ENCODE measurements around the gene THTPA.

Gene THTPA

GRCh38 chr14:23545740-23546365 is 10.2 kb upstream of the THTPA start:
- no peak overlapping the region for H3K4me3 ChIP-seq (ENCODE audit: low read depth, low read length)

GRCh38 chr14:23546450-23547035 is 9.5 kb upstream of the THTPA start:
- no peak overlapping the region for H2AFZ ChIP-seq
- peaks cover 6% of the 10 kb centered on the region for H3K79me2 ChIP-seq
- no peak overlapping the region for H3K4me2 ChIP-seq (ENCODE audit: low read length)
- no peaks in the 10 kb centered on the region for H3K36me3 ChIP-seq (ENCODE audit: control insufficient read depth, insufficient read depth, low read length)
- no peaks in the 10 kb centered on the region for H3K9me3 ChIP-seq (ENCODE audit: control insufficient read depth, low read length)
- H3K4me3 ChIP-seq (ENCODE audit: low read depth, low read length): no peak overlapping the region
- no peak overlapping the region for H3K27ac ChIP-seq
- H3K4me1 ChIP-seq: peaks cover 5% of the 10 kb centered on the region
- TF ChIP-seq, protein P1, sequence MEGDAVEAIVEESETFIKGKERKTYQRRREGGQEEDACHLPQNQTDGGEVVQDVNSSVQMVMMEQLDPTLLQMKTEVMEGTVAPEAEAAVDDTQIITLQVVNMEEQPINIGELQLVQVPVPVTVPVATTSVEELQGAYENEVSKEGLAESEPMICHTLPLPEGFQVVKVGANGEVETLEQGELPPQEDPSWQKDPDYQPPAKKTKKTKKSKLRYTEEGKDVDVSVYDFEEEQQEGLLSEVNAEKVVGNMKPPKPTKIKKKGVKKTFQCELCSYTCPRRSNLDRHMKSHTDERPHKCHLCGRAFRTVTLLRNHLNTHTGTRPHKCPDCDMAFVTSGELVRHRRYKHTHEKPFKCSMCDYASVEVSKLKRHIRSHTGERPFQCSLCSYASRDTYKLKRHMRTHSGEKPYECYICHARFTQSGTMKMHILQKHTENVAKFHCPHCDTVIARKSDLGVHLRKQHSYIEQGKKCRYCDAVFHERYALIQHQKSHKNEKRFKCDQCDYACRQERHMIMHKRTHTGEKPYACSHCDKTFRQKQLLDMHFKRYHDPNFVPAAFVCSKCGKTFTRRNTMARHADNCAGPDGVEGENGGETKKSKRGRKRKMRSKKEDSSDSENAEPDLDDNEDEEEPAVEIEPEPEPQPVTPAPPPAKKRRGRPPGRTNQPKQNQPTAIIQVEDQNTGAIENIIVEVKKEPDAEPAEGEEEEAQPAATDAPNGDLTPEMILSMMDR (IDR thresholded peaks at IDR 0.05): no peak
- no peaks in the 10 kb centered on the region for H3K27me3 ChIP-seq (ENCODE audit: control insufficient read depth, insufficient read depth, low read length)
- H3K9ac ChIP-seq: no peak overlapping the region

More at GRCh38 chr14:23545740-23546365, 10.2 kb upstream of the THTPA start:
- Histone ChIP-seq H3K27me3 (ENCODE audit: control insufficient read depth, insufficient read depth, low read length) (no peaks in the 10 kb centered on the region), H3K9me3 (ENCODE audit: control insufficient read depth, low read length) (no peaks in the 10 kb centered on the region), H2AFZ (no peak overlapping the region), H3K4me2 (ENCODE audit: low read length) (no peak overlapping the region), H3K4me1 (peaks cover 5% of the 10 kb centered on the region), H3K36me3 (ENCODE audit: control insufficient read depth, insufficient read depth, low read length) (no peaks in the 10 kb centered on the region), H3K9ac (no peak overlapping the region), H3K27ac (peak overlapping the region; percentile 39), H3K79me2 (peaks cover 9% of the 10 kb centered on the region)
- TF ChIP-seq, protein P1 (IDR thresholded peaks at IDR 0.05): no peak

DNA sequence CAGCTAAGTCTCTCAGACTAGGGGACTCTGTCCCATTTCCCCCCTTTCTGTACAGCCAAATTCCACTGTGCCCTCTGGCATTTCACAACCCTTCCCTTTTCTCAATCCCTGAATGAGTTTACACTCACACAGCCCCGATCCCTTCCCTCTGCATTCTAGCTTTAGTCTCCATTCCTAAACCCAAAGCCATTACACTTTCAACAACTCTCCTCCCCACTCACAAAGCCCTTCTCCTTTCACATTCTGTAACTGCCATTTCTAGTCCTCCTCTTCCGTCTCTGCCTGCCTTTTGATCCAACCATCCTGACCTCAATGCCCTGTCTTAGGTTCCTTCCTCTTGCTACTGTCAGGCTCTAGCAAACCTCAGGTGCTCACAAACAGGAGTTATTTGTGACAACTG is 8.1 kb upstream of the THTPA start:
- H3K4me3 ChIP-seq (ENCODE audit: low read depth, low read length): no peak overlapping the region
- no peaks in the 10 kb centered on the region for H3K27me3 ChIP-seq (ENCODE audit: control insufficient read depth, insufficient read depth, low read length)
- no peak overlapping the region for H2AFZ ChIP-seq
- TF ChIP-seq, protein P1 (IDR thresholded peaks at IDR 0.05): no peak
- peak overlapping the region; percentile 26 for H3K27ac ChIP-seq
- no peaks in the 10 kb centered on the region for H3K36me3 ChIP-seq (ENCODE audit: control insufficient read depth, insufficient read depth, low read length)
- no peaks in the 10 kb centered on the region for H3K9me3 ChIP-seq (ENCODE audit: control insufficient read depth, low read length)
- H3K79me2 ChIP-seq: peaks cover 4% of the 10 kb centered on the region
- peaks cover 9% of the 10 kb centered on the region for H3K4me1 ChIP-seq
- H3K4me2 ChIP-seq (ENCODE audit: low read length): no peak overlapping the region
- H3K9ac ChIP-seq: no peak overlapping the region

DNA sequence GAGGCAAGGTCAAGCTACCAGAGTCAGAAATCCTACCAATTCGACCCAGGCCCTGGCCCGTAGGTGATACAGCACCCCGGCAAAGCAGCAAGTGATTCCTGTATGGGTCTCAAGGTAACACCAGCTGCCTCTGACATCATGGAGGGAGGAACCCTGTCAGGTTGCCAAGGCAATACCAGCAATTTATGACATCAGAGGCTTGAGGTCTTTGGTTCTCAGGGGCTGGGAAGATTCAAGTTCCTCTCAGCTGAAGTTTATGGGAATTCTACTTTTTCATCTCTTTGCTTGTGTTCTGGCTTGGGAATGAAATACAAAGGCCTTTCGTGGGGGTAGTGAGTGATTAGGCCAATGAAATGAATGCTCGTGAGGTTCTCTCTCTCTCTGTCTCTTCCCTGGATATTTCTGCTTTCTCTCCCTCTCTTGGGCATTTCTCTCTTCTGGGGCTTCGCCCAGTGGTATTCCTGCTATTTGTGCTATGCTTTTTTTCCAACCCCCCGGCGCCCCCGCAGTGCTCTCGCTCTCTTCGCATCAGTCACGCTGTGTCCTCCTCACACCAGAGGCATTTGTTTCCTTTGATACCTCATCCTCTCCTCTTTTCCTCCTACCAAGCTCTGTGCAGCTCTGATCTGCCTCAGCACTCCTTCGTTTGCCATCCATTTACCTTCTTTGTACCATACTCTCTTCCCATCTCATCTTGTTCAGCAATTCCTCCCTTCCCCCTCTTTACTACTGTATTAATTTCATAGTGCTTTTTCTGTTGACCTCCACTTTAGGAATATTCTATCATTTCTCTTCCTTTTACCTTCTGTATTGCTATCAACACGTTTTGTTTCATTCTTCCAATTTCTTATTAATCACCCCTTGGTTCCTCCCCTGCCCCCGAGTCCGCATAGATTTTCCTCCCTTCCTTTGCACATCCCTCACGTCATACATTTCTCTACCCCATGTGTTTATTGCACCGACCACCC is 7.4 kb upstream of the THTPA start:
- Histone ChIP-seq H3K9me3 (ENCODE audit: control insufficient read depth, low read length) (no peaks in the 10 kb centered on the region), H3K27ac (peak overlapping the region; percentile 26), H3K36me3 (ENCODE audit: control insufficient read depth, insufficient read depth, low read length) (no peaks in the 10 kb centered on the region), H3K4me3 (ENCODE audit: low read depth, low read length) (no peak overlapping the region), H3K27me3 (ENCODE audit: control insufficient read depth, insufficient read depth, low read length) (no peaks in the 10 kb centered on the region), H3K4me1 (peaks cover 9% of the 10 kb centered on the region), H3K9ac (no peak overlapping the region), H2AFZ (no peak overlapping the region), H3K79me2 (peaks cover 1% of the 10 kb centered on the region), H3K4me2 (ENCODE audit: low read length) (no peak overlapping the region)
- TF ChIP-seq, protein P1 (IDR thresholded peaks at IDR 0.05): no peak
